ENCODE data around the gene CDH4.

CDH4 gene

GRCh38 chr20:61673152-61673847, 421.2 kb downstream of the CDH4 start:
- no peak for DNase-seq (ENCODE audit: low spot score)

GRCh38 chr20:61674121-61674520, 422.1 kb downstream of the CDH4 start:
- DNase-seq (ENCODE audit: low spot score): no peak

- DNase-seq (ENCODE audit: low spot score): no peak
Observed at GRCh38 chr20:61674688-61675087, 422.6 kb downstream of the CDH4 start.

GRCh38 chr20:61677928-61678327, 425.9 kb downstream of the CDH4 start:
- DNase-seq (ENCODE audit: low spot score): no peak

- no peak for DNase-seq (ENCODE audit: low spot score)
Observed at GRCh38 chr20:61678437-61678836, 426.4 kb downstream of the CDH4 start.

- DNase-seq (ENCODE audit: low spot score): no peak
Observed at GRCh38 chr20:61679473-61679872, 427.4 kb downstream of the CDH4 start.

GRCh38 chr20:61680096-61680495, 428.0 kb downstream of the CDH4 start:
- DNase-seq (ENCODE audit: low spot score): no peak

- DNase-seq (ENCODE audit: low spot score): no peak
Observed at GRCh38 chr20:61682114-61682995, 430.3 kb downstream of the CDH4 start.

- no peak for DNase-seq (ENCODE audit: low spot score)
Observed at GRCh38 chr20:61682996-61683681, 431.1 kb downstream of the CDH4 start.

GRCh38 chr20:61683721-61684120, 431.7 kb downstream of the CDH4 start:
- no peak for DNase-seq (ENCODE audit: low spot score)

- DNase-seq (ENCODE audit: low spot score): no peak
Observed at GRCh38 chr20:61684136-61684535, 432.1 kb downstream of the CDH4 start.

GRCh38 chr20:61684583-61685235, 432.6 kb downstream of the CDH4 start:
- no peak for DNase-seq (ENCODE audit: low spot score)

- DNase-seq (ENCODE audit: low spot score): no peak
Observed at GRCh38 chr20:61685462-61685861, 433.4 kb downstream of the CDH4 start.

GRCh38 chr20:61686051-61686936, 434.2 kb downstream of the CDH4 start:
- no peak for DNase-seq (ENCODE audit: low spot score)

GRCh38 chr20:61688411-61688810, 436.4 kb downstream of the CDH4 start:
- no peak for DNase-seq (ENCODE audit: low spot score)

- no peak for DNase-seq (ENCODE audit: low spot score)
Observed at GRCh38 chr20:61690150-61690549, 438.1 kb downstream of the CDH4 start.

GRCh38 chr20:61690993-61691838, 439.2 kb downstream of the CDH4 start:
- DNase-seq (ENCODE audit: low spot score): no peak

GRCh38 chr20:61691978-61692377, 439.9 kb downstream of the CDH4 start:
- DNase-seq (ENCODE audit: low spot score): no peak

GRCh38 chr20:61692479-61692878, 440.4 kb downstream of the CDH4 start:
- DNase-seq (ENCODE audit: low spot score): no peak

- DNase-seq (ENCODE audit: low spot score): no peak
Observed at GRCh38 chr20:61693055-61693600, 441.1 kb downstream of the CDH4 start.
